Fibroblast of skin of right quadriceps (primary cell): ENCODE results near the gene BCR.

ENCODE experiments used
- DNase-seq: peaks from one replicate; pipeline ENCODE4 v3.0.0-alpha.2; 2013

The BCR gene

DNA sequence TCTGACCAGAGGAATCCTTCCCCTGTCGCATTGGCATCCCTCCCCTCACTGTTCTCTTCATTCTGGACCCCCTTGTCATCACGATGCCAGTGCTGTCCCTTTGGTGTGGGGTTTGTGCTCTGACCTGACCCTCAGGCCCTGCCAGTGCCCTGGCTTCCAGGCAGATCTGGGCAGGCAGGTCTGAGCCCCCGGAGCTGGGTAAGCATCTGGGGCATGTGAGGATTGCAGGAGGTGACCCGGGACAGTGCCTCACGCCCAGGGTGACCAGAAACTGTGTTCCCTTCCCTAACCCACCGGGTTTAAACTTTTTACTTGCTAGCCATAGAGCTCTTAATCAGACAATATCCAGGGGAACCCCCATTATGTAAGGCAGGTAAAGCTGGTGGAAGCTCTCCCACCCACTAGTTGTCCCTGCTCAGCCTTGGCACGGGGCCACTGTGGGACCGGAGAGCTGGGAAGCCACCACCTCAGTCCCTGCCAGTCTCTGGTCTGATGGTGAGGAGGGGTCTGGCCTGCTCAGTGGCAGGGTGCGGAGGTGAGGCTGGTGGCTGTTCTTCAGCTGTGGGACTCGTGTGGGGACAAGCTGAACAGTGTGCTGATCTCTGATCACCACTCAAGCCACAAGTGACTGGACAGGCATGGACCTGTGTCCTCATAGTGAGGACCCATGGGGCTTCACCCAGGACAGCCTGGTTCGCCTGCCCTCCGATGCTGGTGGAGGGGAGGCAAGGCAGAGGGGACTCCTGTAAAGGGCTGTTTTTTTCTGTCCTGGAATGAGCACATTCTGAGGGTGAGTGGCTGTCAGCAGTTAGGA lies 38.0 kb downstream of the BCR start:
- no peak for DNase-seq

- DNase-seq = peak; percentile 25
These were observed 38.5 kb downstream of the BCR start for GRCh38 chr22:23218867-23219251.

GRCh38 chr22:23219317-23219716 lies 39.0 kb downstream of the BCR start:
- DNase-seq = no peak

DNA sequence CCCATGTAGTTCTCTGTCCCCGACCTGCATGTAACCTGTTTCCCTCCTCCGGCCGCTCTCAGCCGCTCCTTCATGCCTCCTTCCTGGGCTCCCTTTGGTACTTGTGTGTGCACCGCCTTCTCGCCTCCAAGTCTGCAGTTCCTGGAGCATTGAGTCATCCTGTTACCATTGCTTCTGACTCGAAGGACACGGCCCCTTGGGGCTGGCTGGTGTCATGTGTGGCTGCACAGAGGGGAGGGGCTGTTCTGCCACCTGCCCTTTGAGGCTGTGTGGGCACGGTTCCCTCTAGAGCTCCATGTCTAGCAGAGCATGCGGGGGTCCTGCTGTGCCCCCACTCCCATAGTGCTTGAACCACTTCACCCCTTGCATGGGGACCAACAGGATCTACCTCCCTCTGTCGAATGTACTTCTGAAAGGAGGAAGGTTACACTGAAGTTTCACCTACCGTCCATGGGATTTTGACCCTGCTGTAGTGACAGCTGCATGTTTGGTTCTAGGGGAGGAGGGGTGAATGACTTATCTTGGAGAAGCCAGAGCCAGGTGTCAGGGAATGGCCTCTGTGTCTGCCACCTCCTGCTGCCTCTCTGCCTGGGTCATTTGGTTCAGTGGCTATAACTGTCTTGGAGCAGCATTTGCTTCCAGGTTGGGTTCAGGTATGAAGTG lies 39.6 kb downstream of the BCR start:
- peak; percentile 67 for DNase-seq

- DNase-seq = peak; percentile 75
These were observed 40.4 kb downstream of the BCR start for GRCh38 chr22:23220485-23221350.

DNA sequence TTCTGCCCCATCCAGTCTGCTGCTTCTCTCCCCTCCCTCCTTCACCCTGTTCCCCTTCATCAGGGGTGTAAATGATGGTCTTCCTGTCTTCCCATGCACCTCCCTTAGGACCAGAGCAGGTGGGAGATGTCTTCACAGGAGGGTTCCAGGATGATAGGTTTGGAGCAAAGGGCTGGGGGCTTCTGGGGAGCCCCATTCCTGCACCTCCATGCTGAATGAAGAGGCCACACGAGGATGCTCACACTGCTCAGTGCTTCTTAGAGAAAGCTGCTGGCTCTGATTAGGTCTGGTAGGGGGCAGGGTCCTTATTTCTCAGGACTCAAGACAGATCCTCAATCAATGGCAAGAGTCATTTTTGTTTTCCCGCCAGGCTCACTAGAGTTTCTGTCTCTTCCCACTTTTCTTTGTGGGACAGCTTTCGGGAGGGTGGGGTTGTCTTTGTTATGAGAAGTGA lies 41.1 kb downstream of the BCR start:
- no peak for DNase-seq

DNA sequence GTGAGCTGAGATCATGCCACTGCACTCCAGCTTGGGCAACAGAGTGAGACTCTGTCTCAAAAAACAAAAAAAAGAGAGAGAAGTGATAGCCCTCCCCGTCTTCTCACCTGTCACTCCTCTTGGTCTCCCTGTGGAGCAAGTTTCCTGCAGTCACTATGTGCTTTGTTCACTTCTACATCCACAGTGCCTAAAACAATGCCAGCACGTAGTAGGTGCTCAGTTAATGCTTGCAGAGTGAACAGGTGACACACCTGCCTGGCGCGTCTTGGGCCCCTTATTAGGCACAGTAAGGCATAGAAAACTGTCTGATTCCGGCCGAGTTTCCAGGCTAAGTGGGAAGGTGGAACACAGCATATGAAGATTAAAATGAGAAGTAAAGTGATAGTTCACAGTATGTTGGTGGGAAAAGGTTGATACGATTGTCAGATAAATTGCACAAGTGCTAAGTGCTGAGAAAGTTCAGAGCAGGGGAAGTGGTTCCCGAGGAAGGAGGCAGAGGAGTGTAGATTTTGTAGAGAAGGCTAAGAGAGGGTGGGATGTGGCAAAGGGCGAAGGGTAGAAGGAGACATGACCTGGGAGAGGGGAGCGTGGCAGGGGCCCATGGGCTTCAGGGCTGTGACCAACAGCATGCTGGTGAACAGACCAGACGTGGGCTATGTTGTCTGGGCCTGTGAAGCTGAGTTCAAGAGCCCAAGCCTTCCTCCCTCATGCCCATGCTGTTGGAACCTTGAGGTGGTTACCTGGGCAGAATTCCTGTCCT lies 41.9 kb downstream of the BCR start:
- no peak for DNase-seq

DNA sequence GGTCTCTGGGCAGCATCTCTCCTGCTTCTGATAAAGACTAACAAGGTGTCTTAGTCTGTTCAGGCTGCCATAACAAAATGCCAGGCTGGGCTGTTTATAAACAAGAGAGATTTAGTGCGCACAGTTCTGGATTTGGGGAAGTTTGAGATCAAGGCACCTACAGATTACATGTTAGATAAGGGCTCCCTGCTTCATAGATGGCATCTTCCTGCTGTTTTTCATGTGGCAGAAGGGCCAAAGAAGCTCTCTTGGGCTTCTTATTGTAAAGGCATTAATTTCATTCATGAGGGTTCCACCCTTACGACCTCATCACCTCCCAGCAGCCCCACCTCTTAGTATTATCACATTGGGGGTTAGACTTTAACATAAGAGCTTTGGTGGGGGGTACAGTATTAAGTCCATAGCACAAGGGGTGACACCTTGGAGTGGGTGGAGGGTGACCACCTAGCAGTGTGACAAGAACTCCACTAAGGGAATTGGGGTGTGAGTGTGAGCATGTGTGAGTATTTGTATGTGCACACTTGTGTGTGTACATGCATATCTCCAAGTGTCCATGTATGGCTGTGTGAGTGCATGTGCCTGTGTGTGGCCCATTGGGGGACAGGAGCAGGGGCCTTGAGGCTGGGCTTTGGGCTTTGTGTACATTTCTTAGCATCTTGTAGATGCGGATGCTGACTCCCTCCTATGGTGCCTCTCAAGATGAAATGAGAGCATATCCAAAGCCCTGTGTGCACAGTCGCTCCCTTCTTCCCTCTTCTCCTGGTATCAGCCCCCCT lies 42.7 kb downstream of the BCR start:
- no peak for DNase-seq

GRCh38 chr22:23223569-23224317 lies 43.4 kb downstream of the BCR start:
- DNase-seq = no peak

DNA sequence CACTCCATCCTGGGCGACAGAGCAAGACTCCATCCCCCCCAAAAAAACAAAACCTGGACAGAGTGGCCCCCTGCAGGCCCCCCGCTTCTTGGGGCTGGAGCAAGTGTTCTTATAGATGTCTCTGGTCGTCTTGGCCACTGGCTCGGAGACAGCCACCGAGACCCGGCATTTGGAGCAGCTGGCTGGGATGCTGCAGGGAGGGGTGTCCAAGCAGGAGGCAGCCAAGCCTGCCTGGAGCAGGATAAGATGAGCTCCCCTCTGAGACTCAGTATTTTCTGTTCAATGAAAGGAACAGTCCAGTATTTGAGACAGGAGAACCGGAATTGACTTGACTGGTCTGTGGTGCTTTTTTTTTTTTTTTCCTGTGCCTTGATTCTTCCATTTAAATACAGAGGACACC lies 44.5 kb downstream of the BCR start:
- DNase-seq = no peak

DNA sequence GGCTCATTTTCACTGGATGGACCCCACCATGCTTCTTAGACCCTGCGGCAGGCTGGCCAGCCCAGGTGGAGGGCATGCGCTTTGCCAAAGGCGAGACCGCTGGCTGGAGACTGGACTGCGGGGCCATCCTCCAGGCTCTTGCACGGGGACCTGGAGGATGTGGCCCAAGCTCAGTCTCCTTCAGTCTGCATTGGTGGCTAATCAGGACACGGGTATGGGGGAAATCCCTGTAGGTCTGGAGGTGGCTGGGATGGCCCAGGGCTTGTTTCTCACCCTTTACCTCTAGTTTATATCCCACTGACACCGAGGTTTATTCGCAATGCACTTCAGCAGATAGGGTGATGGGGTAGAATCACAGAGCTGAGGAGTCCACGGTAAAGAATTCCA lies 45.0 kb downstream of the BCR start:
- no peak for DNase-seq

DNA sequence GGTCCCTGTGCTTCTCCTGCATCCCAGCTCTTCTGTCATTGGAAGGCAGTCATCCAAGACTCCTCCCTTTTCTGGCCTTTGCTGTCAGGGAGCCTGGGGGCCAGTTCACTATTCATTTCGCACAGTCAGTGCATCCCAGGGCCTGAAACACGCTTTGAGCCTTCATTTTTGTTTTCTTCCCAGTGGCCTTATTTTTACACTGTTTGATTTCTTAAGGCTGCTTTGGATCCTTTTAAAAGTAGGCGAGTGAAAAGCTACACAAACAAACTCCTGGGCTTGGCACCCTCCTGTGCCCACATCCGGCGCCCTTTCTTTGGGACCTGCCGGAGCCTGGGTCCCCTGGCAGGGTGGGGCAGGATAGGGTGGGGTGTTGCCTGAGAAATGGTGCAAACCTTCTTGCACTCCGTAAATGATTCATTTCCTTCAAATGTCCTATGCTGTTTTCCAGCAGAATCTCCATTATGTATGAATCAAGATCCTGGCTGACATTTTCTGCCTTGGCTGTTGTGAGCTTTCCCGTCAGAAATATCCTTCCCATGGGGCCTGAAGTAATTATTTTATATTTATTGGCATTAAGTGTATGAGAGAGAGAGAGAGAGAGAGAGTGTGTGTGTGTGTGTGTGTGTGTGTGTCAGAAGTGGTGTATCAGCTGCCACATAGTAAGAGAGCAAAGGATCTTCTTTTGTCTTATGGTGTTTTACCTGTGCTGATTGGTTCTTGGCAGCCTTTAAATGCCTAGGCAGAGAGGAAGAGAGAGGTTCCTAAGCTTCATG lies 45.6 kb downstream of the BCR start:
- DNase-seq = peak; percentile 65

DNA sequence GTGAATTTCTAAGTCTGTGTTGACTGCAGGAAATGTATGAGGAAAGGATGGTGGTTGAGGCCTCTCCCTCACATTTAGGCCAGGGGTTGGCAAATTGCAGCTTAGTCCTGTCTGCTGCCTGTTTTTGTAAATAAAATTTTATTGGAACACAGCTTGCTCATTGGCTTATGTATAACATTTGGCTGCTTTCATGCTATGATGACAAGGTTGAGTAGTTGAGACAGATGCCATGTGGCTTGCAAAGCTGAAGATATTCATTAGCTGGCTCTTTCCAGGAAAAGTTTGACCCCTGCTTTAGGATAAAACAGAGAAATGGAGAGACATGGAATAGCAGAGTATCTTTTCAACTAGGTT lies 46.2 kb downstream of the BCR start:
- DNase-seq = no peak

DNA sequence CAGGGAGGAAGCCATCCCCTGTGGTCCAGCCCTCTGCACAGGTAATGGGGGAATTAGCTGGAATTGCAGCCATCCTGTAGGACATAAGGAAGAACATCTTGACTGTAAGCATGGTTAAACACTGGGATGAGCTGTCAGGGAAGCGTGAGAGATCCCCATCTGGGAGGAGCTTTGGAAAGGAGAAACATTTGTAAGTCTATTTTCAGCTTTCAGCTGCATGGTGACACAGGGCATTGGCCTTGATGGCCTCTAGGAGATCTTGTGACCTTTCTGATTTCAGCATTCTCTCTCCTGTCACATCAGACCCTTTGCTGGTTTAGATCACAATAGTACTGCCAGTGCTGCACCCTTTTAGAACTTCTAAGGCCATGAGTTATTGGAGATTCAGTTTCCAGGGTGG lies 47.1 kb downstream of the BCR start:
- no peak for DNase-seq

DNA sequence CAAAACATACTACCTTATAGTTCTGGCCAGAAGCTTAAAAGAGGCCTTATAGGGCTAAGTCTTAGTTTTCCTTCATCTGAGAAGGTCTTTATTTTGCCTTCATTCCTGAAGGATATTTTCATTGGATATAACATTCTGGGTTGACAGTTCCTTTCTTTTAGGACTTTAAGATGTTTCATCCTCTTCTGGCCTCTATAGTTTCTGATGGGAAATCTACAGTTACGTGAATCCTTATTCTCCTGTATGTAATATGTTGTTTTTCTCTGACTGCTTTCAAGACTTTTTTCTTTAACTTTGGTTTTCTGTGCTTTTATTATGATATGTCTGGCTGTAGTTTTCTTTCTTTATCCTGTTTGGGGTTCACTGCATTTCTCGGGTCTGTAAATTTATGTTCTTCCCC lies 48.2 kb downstream of the BCR start:
- no peak for DNase-seq

GRCh38 chr22:23229646-23230045 lies 49.3 kb downstream of the BCR start:
- no peak for DNase-seq

GRCh38 chr22:23230348-23231068 lies 50.2 kb downstream of the BCR start:
- no peak for DNase-seq

DNA sequence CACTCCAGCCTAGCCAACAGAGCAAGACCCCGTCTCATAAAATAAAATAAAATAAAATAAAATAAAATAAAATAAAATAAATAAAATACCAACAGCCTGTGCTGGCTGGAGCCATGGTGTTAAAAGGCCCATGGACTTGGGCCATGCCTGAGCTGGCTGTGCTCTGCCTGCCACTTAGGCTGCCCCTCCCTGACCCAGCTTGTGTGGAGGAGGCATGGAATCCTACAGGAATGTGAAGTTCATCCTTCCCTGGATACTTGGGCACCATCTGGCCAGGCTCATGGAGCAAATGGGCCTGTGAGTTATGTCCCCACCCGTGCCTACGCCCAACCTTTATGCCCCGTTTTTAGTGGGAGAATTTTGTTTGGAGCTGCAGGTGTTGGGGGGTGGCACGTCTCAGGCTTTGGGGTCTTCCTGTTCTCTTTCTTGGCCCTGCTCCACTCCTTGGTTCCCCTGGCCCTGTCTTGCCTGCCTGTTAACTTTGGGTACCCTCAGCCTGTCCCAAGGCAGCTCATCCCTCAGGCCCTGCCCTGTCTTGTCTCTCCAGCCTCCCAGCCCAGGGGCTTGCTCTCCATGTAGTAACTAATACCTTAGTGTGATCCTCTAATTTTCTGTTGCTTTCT lies 51.3 kb downstream of the BCR start:
- DNase-seq = no peak
